Right lobe of liver (tissue), 4 donors: ENCODE measurements around the gene RBM47.

Experiments
- POLR2A ChIP-seq: fragments of 450-650 bp; IDR thresholded peaks from one replicate; pipeline ENCODE4 v1.6.1; 2017; ENCODE audit warnings: antibody characterized with exemption, mild to moderate bottlenecking
- TF ChIP-seq, protein P1 (sequence below), 4 donors: fragments of 200-600 bp in 3 of 4; fragments of 450-650 bp in 1 of 4; IDR thresholded peaks; one replicate each; pipeline versions ENCODE4 v1.5.1 to v1.8.0; 2016 to 2022; ENCODE audit warnings: antibody characterized with exemption in 4 of 4, mild to moderate bottlenecking in 2 of 4
- donor health status: DM: no; HTN: no; CAD: no.
- donor health status: DM: no; HTN: no; CAD: no.
- donor health status: DM: no; HTN: yes; CAD: no.

DNA sequence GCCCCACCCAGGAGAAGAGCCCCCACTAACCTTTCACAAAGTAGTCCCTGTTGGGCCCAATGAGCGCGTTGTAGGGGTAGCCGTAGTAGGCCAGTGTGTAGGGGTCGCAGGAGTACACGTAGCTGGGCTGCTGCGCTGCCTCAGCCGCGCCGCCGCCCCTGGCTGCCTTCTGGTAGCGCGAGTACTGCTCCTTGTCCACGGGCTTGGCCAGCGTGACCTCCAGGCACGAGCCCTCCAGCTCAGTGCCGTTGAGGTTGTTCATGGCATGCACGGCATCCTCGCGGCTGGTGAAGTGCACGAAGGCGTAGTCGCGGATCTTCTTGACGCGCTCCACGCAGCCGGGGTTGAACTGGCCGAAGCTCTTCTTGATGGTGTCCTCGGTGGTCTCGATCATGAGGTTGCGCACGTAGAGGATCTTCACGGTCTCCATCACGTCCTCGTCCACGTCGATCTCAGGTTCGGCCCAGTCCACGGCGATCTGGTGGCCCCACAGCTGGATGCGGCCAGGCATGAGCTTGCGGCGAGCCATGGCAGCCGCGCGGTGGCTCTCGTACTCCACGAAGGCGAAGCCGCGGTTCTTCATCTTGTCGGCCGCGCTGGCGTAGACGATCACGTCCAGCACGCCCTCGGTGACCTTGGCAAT is 191.8 kb downstream of the RBM47 start:
- TF ChIP-seq, protein P1, sequence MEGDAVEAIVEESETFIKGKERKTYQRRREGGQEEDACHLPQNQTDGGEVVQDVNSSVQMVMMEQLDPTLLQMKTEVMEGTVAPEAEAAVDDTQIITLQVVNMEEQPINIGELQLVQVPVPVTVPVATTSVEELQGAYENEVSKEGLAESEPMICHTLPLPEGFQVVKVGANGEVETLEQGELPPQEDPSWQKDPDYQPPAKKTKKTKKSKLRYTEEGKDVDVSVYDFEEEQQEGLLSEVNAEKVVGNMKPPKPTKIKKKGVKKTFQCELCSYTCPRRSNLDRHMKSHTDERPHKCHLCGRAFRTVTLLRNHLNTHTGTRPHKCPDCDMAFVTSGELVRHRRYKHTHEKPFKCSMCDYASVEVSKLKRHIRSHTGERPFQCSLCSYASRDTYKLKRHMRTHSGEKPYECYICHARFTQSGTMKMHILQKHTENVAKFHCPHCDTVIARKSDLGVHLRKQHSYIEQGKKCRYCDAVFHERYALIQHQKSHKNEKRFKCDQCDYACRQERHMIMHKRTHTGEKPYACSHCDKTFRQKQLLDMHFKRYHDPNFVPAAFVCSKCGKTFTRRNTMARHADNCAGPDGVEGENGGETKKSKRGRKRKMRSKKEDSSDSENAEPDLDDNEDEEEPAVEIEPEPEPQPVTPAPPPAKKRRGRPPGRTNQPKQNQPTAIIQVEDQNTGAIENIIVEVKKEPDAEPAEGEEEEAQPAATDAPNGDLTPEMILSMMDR (IDR thresholded peaks at IDR 0.05) = no peak
- TF ChIP-seq POLR2A = no peak
